Hepatocyte (in vitro differentiated cells): ENCODE results near the gene ASB5. TPM values are rescaled to one million over a fixed set of nuclear protein-coding genes. Genes with fewer than 3 reads are reported as not detected.

Experiments used
- DNase-seq: peaks from one replicate; pipeline ENCODE4 v3.0.0-alpha.2; 2016; ENCODE audit warnings: low spot score
- H2AFZ ChIP-seq: fragments of 200-600 bp; sonication (generic); 2 replicates; pipeline ENCODE4 v1.6.0; 2016; ENCODE audit warnings: antibody characterized with exemption, mild to moderate bottlenecking
- H3K27ac ChIP-seq: fragments of 200-600 bp; sonication (generic); 2 replicates; pipeline ENCODE4 v1.5.1; 2016; ENCODE audit warnings: mild to moderate bottlenecking
- H3K27me3 ChIP-seq: fragments of 200-600 bp; sonication (generic); 2 replicates; pipeline ENCODE4 v1.6.1; 2016
- H3K36me3 ChIP-seq: fragments of 200-600 bp; sonication (generic); replicated peaks from 2 replicates; pipeline ENCODE4 v1.5.1; 2016; ENCODE audit warnings: low read depth; ENCODE audit not compliant: insufficient read depth
- H3K4me1 ChIP-seq: fragments of 200-600 bp; sonication (generic); 2 replicates; pipeline ENCODE4 v1.5.1; 2016; ENCODE audit warnings: mild to moderate bottlenecking, moderate library complexity; ENCODE audit not compliant: insufficient read depth
- H3K4me2 ChIP-seq: fragments of 200-600 bp; sonication (generic); 2 replicates; pipeline ENCODE4 v1.6.0; 2016
- H3K4me3 ChIP-seq: fragments of 200-600 bp; sonication (generic); 2 replicates; pipeline ENCODE4 v1.5.1; 2016; ENCODE audit warnings: mild to moderate bottlenecking
- H3K79me2 ChIP-seq: fragments of 200-600 bp; sonication (generic); 2 replicates; pipeline ENCODE4 v1.6.0; 2017; ENCODE audit warnings: mild to moderate bottlenecking
- H3K9me2 ChIP-seq: fragments of 200-600 bp; sonication (generic); replicated peaks from 2 replicates; pipeline ENCODE4 v1.6.0; 2017; ENCODE audit warnings: mild to moderate bottlenecking; ENCODE audit not compliant: insufficient read depth
- H3K9me3 ChIP-seq: fragments of 200-600 bp; sonication (generic); 2 replicates; pipeline ENCODE4 v1.5.1; 2016; ENCODE audit warnings: low read depth, mild to moderate bottlenecking
- H4K20me1 ChIP-seq: fragments of 200-600 bp; sonication (generic); 2 replicates; pipeline ENCODE4 v1.6.0; 2016; ENCODE audit warnings: mild to moderate bottlenecking; ENCODE audit not compliant: insufficient read depth, poor library complexity, severe bottlenecking
- EZH2 ChIP-seq: fragments of 200-600 bp; sonication (generic); IDR thresholded peaks from 2 replicates; pipeline ENCODE4 v1.6.1; 2016; ENCODE audit warnings: antibody characterized with exemption, mild to moderate bottlenecking, borderline replicate concordance
- EZH2phosphoT487 ChIP-seq: fragments of 200-600 bp; sonication (generic); IDR thresholded peaks from one replicate; pipeline ENCODE4 v1.6.1; 2018; ENCODE audit warnings: antibody characterized with exemption, mild to moderate bottlenecking, low read depth, moderate library complexity; ENCODE audit not compliant: unreplicated experiment, severe bottlenecking
- WGBS: methylation state at CpG from one replicate; pipeline ENCODE4 v1.1.6; 2016; ENCODE audit warnings: low lambda C conversion rate; ENCODE audit errors: missing lambda C conversion rate; 5-methylcytosine and 5-hydroxymethylcytosine counted together
- polyA plus RNA-seq: library from polyadenylated mRNA; unstranded; fragments of >200 nt; fragmentation: Nextera tagmentation; extraction: Ambion mirVana; gene quantifications from 2 replicates; pipeline ENCODE4 v1.2.1, GENCODE V29; 2016
- total RNA-seq: library from RNA; depleted of rRNA; stranded (reverse); fragments of >200 nt; gene quantifications from 2 replicates; pipeline ENCODE4 v1.2.3, GENCODE V29; 2014
- TF ChIP-seq, protein P1 (sequence below): fragments of 200-600 bp; sonication (generic); IDR thresholded peaks from 2 replicates; pipeline ENCODE4 v1.5.1; 2016; ENCODE audit warnings: antibody characterized with exemption, mild to moderate bottlenecking; ENCODE audit not compliant: poor library complexity

ASB5 gene
- total and polyA plus RNA-seq, 2 experiments from 2014 or later = 0.10 to 0.30 TPM

DNA sequence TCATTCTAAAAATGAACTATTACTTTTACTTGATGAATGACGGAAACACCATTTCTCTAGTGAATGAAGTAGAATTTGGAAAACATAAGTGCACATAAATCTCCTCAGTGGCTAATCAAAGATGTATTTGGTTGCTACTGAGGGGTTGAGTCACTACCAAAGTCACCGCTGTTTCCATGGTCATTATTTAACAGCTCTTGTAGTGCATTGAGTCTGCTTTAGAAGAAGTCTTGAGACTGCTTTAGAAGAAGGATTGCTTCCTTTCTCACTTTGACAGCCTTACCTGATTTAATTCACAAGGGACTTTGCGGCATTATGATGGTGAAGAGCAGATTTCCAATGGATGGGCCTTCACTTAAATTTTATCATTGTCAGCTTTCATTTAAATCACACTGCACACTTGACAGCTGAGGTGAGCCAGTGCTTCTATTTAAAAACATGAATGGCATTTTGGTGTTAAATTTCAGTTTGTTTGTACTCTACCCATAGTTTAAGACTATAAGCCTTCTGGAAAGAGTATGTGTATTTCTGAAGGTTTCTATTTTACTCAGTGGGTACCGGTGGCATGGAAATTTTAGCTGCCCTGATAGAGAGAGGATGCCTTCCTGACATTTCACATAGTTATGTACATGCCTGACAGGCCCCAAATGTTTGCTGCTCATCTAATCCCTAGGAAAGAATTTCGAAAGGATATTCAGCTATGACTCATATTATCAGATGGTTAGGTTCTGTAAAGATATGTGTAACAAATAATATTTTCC lies 9.5 kb downstream of the ASB5 start:
- Histone ChIP-seq H3K4me1 (peaks cover 2% of the 10 kb centered on the region), H3K36me3 (no peaks in the 10 kb centered on the region), H3K79me2 (no peaks in the 10 kb centered on the region), H3K4me3 (no peak overlapping the region), H3K27ac (no peak overlapping the region), H3K9me2 (no peaks in the 10 kb centered on the region), H4K20me1 (no peaks in the 10 kb centered on the region), H2AFZ (no peak overlapping the region), H3K9me3 (no peaks in the 10 kb centered on the region), H3K4me2 (no peak overlapping the region), H3K27me3 (no peaks in the 10 kb centered on the region)
- TF ChIP-seq, protein P1, sequence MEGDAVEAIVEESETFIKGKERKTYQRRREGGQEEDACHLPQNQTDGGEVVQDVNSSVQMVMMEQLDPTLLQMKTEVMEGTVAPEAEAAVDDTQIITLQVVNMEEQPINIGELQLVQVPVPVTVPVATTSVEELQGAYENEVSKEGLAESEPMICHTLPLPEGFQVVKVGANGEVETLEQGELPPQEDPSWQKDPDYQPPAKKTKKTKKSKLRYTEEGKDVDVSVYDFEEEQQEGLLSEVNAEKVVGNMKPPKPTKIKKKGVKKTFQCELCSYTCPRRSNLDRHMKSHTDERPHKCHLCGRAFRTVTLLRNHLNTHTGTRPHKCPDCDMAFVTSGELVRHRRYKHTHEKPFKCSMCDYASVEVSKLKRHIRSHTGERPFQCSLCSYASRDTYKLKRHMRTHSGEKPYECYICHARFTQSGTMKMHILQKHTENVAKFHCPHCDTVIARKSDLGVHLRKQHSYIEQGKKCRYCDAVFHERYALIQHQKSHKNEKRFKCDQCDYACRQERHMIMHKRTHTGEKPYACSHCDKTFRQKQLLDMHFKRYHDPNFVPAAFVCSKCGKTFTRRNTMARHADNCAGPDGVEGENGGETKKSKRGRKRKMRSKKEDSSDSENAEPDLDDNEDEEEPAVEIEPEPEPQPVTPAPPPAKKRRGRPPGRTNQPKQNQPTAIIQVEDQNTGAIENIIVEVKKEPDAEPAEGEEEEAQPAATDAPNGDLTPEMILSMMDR = no peak
- TF ChIP-seq EZH2 = no peak
- no peak for TF ChIP-seq EZH2phosphoT487
- WGBS = 87% methylated on average over 5 of the region's 5 CpGs
- DNase-seq = peak; percentile 21

DNA sequence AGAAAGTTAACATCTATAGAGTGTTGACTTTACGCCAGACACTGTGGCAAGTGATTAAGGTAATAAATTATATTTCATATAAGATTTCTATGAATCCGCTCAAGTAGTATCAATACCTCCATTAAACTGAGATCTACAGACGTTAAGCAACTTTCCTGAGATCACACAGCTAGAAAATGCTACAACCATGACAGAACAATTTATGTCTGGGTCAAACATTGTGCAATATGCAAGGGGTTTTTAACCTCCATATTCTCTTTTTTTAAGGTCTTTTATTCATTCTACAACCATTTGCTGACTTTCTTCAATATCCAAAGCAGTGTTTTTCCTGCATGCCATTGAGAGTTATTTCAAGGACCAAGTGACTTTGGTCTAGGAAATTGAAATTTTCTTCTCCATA lies 10.9 kb downstream of the ASB5 start:
- Histone ChIP-seq H3K27me3 (no peaks in the 10 kb centered on the region), H3K79me2 (no peaks in the 10 kb centered on the region), H3K4me1 (peaks cover 2% of the 10 kb centered on the region), H4K20me1 (no peaks in the 10 kb centered on the region), H3K4me3 (no peak overlapping the region), H3K9me2 (no peaks in the 10 kb centered on the region), H3K4me2 (no peak overlapping the region), H3K9me3 (no peaks in the 10 kb centered on the region), H2AFZ (no peak overlapping the region), H3K36me3 (no peaks in the 10 kb centered on the region), H3K27ac (no peak overlapping the region)
- TF ChIP-seq EZH2phosphoT487 = no peak
- TF ChIP-seq, protein P1 = no peak
- TF ChIP-seq EZH2 = no peak
- WGBS = 93% methylated on average over 3 of the region's 3 CpGs
- no peak for DNase-seq

GRCh38 chr4:176256921-176257320 lies 12.1 kb downstream of the ASB5 start:
- H2AFZ ChIP-seq = no peak overlapping the region

More at GRCh38 chr4:176256921-176257320, 12.1 kb downstream of the ASB5 start:
- WGBS = 56% methylated on average over 1 of the region's 1 CpG
- no peaks in the 10 kb centered on the region for H3K9me3 ChIP-seq
- H3K4me3 ChIP-seq = no peak overlapping the region
- H4K20me1 ChIP-seq = no peaks in the 10 kb centered on the region
- H3K79me2 ChIP-seq = no peaks in the 10 kb centered on the region
- no peaks in the 10 kb centered on the region for H3K9me2 ChIP-seq
- DNase-seq = no peak
- H3K36me3 ChIP-seq = no peaks in the 10 kb centered on the region
- TF ChIP-seq EZH2 (no peak), EZH2phosphoT487 (no peak)
- TF ChIP-seq, protein P1 = no peak
- no peaks in the 10 kb centered on the region for H3K27me3 ChIP-seq
- H3K4me2 ChIP-seq = no peak overlapping the region
- no peak overlapping the region for H3K27ac ChIP-seq
- peaks cover 2% of the 10 kb centered on the region for H3K4me1 ChIP-seq
